GM12873 (cell line): Measurements from ENCODE around the gene PTTG2.

Source experiments
- CTCF ChIP-seq: IDR thresholded peaks from 2 replicates; pipeline ENCODE4 v1.5.1; 2012; ENCODE audit warnings: low read depth, mild to moderate bottlenecking, moderate library complexity, low read length, control low read depth; ENCODE audit not compliant: insufficient read depth; ENCODE audit errors: missing control alignments

PTTG2 gene

GRCh38 chr4:37981844-37982720 lies 21.9 kb downstream of the PTTG2 start:
- no peak for TF ChIP-seq CTCF

- no peak for TF ChIP-seq CTCF
Observed at GRCh38 chr4:37982736-37983135, 22.5 kb downstream of the PTTG2 start.

GRCh38 chr4:37983951-37984350 lies 23.8 kb downstream of the PTTG2 start:
- TF ChIP-seq CTCF = no peak

- TF ChIP-seq CTCF = no peak
Observed at GRCh38 chr4:37985730-37986275, 25.6 kb downstream of the PTTG2 start.

- no peak for TF ChIP-seq CTCF
Observed at GRCh38 chr4:37988670-37989069, 28.5 kb downstream of the PTTG2 start.

GRCh38 chr4:37989398-37990260 lies 29.4 kb downstream of the PTTG2 start:
- no peak for TF ChIP-seq CTCF

- TF ChIP-seq CTCF = no peak
Observed at GRCh38 chr4:37990731-37991245, 30.6 kb downstream of the PTTG2 start.
